NCI-H1694 (cell line): ENCODE data around the gene ISG20L2.
"Not testable (repeated sequence)": the region's sequence is repeated elsewhere in the genome, so short reads cannot be mapped to it uniquely, and the experiment has no call there.

ENCODE experiments used
- DNase-seq: peaks from one replicate; lab custom pipeline; 2025; lab: John Stamatoyannopoulos, UW

ISG20L2 gene

DNA sequence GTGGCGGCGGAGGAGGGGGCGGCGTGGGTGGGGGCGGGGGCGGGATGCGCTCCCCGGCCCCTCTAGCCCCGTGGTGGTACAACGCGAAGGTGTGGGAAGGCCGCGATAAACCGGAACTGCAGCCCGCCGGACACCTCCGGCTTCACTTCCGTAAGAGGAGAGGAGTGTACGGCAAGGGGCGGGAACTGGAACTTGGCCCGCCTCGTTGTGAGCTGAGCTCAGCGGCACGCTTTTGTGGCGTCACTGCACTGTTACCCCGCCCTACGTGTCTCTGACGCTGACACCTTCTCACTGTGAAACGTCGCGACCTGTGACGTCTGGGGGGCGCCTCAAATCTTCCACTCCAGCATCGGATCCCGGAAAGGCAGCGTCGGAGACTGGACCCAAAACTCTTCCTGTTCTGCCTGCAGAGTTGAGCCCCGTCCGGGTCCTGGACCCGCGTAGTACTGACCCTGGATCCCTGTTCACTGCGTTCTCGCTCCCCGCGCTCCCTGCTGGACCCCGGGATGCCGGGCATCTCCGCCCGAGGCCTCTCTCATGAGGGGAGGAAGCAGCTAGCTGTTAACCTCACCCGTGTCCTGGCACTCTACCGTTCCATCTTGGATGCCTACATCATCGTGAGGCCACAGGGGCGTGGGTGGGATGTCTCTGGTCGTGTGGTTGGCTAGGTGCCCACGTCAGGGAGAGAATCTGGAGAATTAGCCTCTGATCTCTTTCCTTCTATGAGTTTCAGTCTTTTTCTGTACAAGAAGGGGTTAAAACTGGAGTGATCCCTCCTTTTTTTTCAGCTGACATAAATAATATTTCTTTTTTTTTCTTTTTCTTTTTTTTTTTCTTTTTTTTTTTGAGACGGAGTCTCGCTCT is at the start of gene ISG20L2:
TSS of gene ISG20L2 (minus strand) at position 168 of the 864 bp plus-strand sequence. CDS start 1,114 bp downstream, outside the sequence.
- DNase-seq = peak; percentile 99

DNA sequence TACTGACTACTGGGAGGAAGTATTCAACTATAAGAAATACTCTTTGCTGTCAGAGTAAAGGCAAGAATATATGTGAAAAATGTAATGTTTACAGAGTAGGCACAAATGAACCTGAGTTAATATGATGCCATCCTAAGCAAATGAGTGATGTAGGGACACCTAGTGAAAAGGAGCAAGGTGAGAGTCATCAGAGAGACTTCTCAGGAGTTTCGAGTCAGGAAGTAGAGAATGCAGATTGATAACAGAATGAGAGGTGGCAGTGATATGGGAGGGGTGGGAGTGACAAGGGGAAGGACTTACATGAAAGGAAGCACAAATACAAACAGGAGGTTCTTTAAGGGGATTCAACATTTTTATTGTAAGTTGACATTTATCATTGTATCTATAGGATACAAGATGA is 49.0 kb upstream of the ISG20L2 start:
- no peak for DNase-seq

- DNase-seq = no peak
These were observed 48.4 kb upstream of the ISG20L2 start for GRCh38 chr1:156776942-156777341.

DNA sequence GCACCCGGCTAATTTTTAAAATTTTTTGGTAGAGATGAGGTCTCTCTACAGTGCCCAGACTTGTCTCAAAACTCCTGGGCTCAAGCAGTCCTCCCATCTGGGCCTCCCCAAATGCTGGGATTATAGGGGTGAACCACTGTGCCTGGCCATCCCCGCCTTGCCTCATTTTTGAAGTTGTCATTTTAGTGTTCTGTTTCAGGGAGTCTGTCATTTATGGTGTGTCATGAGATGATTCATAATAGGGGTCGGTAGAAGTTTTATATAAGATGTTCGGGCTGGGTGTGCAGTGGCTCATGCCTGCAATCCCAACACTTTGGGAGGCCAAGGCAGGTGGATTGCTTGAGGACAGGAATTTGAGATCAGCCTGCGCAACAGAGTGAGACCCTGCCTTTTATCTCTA is 47.2 kb upstream of the ISG20L2 start:
- DNase-seq = no peak

DNA sequence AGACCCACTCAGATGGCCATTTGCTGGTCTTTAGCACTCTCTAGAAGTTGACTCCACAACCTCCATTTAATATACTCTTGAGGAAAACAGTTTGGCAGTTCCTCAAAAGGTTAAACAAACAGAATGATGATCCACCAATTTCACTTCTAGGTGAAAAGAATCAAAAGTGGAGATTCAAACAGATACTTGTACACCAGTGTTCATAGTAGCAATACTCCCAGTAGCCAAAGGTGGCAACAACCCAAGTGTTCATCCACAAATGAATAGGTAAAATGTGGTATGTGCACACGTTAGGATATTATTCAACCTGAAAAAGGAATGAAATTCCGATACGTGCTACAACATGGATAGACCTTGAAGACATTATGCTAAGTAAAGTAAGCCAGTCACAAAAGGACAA is 45.0 kb upstream of the ISG20L2 start:
- DNase-seq = no peak

DNA sequence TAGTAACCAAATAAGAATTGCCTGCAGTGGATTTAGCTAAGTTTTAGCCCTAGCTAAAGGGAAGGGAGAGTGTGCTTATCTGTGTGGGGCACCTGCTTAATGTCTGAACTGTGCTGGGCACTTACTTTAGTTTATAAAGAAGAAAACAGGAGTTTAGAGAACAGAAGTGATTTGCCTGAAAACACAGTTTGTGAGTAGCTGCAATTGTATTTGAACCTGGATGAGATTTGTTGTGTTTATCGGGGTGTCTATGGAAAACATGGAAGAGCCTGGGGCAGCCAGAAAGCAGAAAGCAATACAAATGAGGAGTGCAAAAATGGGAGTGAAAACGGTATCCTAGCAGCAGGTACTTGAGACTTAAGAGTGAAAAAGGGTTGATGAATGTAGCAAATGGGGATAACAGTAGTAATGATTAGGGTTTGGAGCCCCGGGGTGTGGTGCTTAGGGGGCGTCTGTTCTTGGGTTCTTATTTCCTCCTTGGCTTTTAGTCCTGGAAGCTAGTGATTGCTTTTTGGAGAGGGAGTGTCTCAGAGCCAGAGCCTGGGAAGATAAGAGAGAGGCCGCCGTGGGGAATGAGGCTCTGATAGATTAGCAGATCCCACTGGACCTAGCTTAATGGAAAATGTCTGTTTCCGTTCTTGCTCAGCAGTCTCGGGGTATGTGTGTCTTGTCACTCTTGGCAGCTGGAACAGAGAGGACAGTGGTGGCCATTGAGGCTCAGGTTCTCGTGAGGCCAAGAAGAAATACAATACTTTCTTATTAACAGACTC is 44.3 kb upstream of the ISG20L2 start:
- no peak for DNase-seq

DNA sequence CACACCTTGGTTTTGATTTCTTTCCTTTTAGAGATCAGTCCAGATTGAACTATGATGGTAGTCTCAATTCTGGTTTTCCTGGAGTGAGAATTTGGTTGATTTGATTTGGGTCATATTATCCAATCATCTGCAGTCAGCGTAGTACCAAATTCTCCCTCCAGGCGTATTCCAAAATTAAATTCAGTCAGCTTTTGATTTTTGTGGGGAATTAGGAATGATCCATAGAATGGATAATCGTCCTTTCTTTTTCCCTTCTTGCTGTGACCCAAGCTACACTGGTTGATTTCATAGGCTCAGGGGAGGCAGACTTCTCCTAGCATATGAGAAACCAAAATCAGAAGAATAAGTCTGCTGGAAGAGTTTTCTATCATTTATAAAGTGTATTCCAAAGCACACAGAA is 43.7 kb upstream of the ISG20L2 start:
- DNase-seq = no peak

DNA sequence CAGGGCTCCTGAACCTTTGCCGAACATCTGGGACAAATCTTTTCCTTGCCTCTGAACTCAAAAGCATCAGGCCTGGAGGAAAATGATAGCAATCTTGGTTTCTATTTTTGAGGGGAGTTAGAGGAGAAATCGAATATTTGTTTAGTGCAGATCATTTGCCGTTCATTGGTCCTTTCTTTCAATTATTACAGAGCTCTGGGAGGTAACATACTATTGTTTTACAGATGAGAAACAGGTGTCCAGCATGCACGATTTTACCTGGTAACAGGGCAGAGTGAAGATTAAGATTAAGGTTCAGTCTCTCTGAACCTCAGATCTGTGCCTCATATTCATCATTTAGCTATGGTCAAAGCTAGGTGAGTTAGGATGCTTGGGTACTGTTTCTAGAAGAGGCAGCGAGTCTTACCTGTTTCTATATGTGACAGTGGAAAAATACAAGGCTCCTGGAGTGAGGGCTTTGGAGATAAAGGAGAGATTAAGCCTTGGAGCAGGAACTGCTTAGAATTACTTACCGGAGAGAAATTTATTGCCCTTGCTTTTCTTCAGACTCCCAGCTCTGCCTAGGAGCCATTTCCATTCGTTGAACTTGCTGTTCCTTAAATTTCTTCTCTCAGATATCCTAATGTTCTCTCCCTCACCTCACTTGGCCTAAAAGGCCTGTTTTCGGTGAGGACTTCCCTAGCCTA is 40.2 kb upstream of the ISG20L2 start:
- DNase-seq = no peak

DNA sequence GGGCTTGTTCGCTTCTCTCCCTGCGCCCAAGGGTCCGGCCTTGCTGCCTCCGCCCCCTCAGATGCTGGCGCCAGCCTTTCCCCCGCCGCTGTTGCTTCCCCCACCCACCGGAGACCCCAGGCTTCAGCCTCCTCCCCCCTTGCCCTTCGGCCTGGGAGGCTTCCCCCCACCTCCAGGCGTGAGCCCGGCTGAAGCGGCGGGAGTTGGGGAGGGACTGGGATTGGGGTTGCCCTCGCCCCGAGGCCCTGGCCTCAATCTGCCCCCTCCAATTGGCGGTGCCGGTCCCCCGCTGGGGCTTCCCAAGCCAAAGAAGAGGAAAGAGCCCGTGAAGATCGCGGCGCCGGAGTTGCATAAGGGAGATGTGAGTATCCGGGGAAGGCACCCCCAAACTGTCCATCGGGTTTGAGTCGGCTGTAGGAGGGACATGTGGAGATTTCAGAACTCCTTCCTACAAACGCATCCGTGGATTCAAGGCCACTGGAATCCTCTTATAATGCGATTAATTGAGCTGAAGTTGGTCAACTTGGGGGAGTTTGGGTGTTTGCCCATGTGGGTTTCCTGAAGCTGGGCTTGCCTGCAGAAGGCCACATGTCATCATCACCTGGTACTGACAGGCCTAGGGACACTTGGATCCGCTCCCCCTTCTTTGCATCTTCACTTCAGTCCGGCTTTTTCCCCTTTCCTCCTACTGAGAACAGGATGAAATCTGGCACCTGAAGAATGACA is 39.5 kb upstream of the ISG20L2 start:
- no peak for DNase-seq

GRCh38 chr1:156767101-156767878 is 38.7 kb upstream of the ISG20L2 start, which contains the start of gene PRCC:
Gene PRCC (plus strand): TSS chr1:156767535. CDS start chr1:156767772, 237 bp downstream.
- peak; percentile 100 for DNase-seq

DNA sequence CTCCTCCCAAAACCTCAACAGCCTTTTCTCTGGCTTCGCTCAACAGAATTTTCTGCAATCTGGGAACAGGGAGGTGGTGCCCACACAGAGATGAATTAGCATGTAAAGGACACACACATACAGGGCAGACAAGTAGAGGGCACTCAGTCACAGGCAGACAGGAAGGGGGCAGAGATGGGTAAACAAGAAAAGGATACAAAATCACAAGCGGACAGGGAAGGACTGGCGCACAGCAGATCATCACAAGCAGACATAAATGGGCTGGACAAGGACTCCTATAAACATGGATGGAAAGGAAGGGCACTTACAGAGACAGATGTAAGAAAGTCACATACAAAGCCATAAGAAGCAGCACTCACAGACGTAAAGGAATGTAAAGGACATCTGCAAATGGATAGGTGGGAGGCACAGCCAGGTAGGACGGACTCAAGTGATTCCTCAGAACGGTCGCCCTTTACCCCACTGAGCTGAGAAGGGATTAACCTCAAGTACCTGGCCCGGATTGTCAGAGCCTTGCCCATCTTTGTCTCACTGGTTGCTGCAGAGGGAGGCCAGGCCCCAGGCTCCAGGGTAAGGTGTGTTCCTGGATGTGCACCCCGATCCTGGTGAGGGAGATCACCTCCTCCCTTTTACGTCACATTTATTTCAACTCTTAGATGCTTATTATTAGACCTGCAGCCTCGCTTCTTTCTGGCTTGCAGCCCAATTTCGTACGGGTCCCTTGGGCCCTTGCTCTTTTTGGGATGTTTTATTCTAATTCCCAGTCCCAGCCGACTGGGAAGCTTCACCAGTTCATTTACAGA is 37.9 kb upstream of the ISG20L2 start:
- DNase-seq = no peak

DNA sequence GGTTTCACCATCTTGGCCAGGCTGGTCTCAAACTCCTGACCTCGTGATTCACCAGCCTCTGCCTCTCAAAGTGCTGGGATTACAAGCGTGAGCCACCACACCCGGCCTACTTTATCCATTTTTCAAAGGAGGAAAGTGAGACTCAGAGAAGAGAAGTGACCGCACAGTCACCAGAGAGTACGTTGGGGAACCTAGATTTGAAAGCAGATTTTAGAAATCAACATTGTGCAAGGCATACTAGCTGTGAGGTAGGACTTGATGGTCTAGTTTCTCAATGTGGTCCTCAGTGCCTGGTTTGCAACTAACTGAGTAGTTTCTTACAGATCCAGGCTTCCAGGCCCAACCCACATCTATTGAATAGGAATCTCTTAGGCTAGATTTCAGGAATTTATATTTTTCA is 37.1 kb upstream of the ISG20L2 start:
- DNase-seq = no peak

- not testable (repeated sequence) for DNase-seq
These were observed 36.6 kb upstream of the ISG20L2 start for GRCh38 chr1:156765136-156765535.

GRCh38 chr1:156760796-156761104 is 32.2 kb upstream of the ISG20L2 start:
- no peak for DNase-seq

DNA sequence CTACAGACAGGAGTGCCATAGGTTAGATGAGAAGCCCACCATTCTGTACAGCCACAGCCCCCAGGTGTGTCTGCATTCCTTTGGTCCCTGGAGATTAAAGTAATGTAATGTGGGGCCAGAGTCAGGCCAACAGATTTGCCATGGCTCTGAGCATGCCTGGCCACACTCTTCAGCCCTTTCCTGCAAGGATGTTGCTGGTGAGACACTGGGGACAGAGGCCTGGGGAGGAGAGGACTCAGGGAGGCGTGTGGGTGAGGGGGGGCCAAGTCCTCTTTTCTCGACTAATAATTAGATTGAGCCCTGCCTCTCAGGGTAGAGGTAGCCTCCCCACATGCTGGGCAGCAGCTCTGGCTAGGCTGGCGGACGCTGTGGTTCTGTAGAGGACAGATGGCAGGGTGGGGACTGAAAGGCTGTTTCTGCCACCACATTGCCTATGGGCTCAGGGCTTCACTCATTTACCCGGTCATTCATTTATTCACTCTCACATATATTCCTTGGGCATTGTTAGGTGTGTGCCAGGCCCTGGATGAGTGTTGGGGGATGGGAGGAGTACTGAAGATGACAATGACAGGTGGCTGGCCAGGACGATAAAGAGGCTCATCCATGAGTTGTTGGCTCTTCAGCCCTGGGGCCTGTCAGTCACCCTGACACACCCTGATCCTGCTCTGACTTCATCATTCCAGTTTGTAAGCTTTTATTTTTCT is 31.7 kb upstream of the ISG20L2 start:
- no peak for DNase-seq

DNA sequence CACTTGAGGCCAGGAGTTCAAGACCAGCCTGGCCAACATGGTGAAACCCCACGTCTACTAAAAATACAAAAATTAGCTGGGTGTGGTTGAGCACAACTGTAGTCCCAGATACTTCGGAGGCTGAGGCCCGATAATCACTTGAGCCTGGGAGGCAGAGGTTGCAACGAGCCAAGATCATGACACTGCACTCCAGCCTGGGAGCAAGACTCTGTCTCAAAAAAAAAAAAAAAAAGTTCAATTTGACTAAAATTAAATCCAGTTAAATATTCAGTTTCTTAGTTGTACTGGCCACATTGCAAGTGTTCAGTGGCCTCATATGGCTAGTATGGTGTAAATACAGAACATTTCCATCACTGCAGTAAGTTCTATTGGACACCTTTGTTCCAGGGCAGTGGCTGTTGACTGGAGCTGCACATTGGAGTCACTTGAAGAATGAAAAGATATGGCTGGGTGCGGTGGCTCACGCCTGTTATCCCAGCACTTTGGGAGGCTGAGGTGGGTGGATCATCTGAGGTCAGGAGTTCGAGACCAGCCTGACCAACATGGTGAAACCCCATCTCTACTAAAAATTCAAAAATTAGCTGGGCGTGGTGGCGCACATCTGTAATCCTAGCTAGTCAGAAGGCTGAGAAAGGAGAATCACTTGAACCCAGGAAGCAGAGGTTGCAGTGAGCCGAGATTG is 29.1 kb upstream of the ISG20L2 start:
- not testable (repeated sequence) for DNase-seq

GRCh38 chr1:156756355-156756754 is 27.8 kb upstream of the ISG20L2 start:
- DNase-seq = no peak

- DNase-seq = no peak
These were observed 27.0 kb upstream of the ISG20L2 start for GRCh38 chr1:156755527-156755950.

- no peak for DNase-seq
These were observed 25.7 kb upstream of the ISG20L2 start for GRCh38 chr1:156754219-156754618.
